Esophagus (tissue), 2 donors: ENCODE results near the gene EIF3F. TPM values are rescaled to one million over a fixed set of nuclear protein-coding genes. Genes with fewer than 3 reads are reported as not detected.

Experiments used
- H3K27ac ChIP-seq, 2 donors: one replicate each; pipeline ENCODE4 v1.5.1; 2013; ENCODE audit warnings: low read depth in 2 of 2, mild to moderate bottlenecking in 2 of 2, inconsistent platforms in 1 of 2, low read length in 1 of 2, moderate library complexity in 1 of 2
- H3K27me3 ChIP-seq, 2 donors: one replicate each; pipeline ENCODE4 v1.6.1; 2013; ENCODE audit warnings: low read length in 2 of 2, control low read depth in 1 of 2, mild to moderate bottlenecking in 1 of 2; ENCODE audit not compliant: insufficient read depth in 2 of 2, control insufficient read depth in 1 of 2
- H3K36me3 ChIP-seq, 2 donors: one replicate each; pipeline ENCODE4 v1.6.1; 2013; ENCODE audit warnings: low read length in 1 of 2; ENCODE audit not compliant: control insufficient read depth in 2 of 2, insufficient read depth in 2 of 2
- H3K4me1 ChIP-seq, 2 donors: one replicate each; pipeline ENCODE4 v1.6.1; 2013; ENCODE audit warnings: low read length in 1 of 2; ENCODE audit not compliant: control insufficient read depth in 2 of 2, insufficient read depth in 2 of 2
- H3K4me3 ChIP-seq, 2 donors: one replicate each; pipeline ENCODE4 v1.5.1; 2013; ENCODE audit warnings: low read length in 2 of 2, mild to moderate bottlenecking in 2 of 2, low read depth in 1 of 2, moderate library complexity in 1 of 2
- H3K9me3 ChIP-seq, 2 donors: one replicate each; pipeline ENCODE4 v1.6.1; 2013; ENCODE audit warnings: mild to moderate bottlenecking in 2 of 2, low read depth in 1 of 2, low read length in 1 of 2, moderate library complexity in 1 of 2; ENCODE audit not compliant: control insufficient read depth in 2 of 2, insufficient read depth in 1 of 2
- WGBS, 2 donors: extraction: QIAGEN DNeasy Blood & Tissue Kit; methylation state at CpG; one replicate each; pipeline ENCODE4 v1.1.7; 2013; 5-methylcytosine and 5-hydroxymethylcytosine counted together
- polyA plus RNA-seq, 2 donors: library from polyadenylated mRNA; stranded (reverse); fragments of 200-250 nt; gene quantifications; one replicate each; pipeline ENCODE4 v1.2.3, GENCODE V29; 2013
- donor health status: healthy with polysubstance abuse.
- donor health status: Bipolar disorder and iron deficiency.

The EIF3F gene
- polyA plus RNA-seq, 2 donors, result 80.4 to 406 TPM

GRCh38 chr11:8040921-8041285 lies 53.8 kb downstream of the EIF3F start:
- H3K27me3 ChIP-seq, result no peaks in the 10 kb centered on the region
- H3K27ac ChIP-seq, result no peak overlapping the region
- H3K9me3 ChIP-seq, result no peaks in the 10 kb centered on the region
- no peaks in the 10 kb centered on the region for H3K36me3 ChIP-seq
- H3K4me3 ChIP-seq, result no peak overlapping the region
- no peaks in the 10 kb centered on the region for H3K4me1 ChIP-seq
- 90 to 91% methylated on average over 2 of the region's 2 CpGs for WGBS, 2 donors

- H3K9me3 ChIP-seq, result no peaks in the 10 kb centered on the region
- WGBS, 2 donors, result 87 to 90% methylated on average over 4 of the region's 4 CpGs
- H3K27ac ChIP-seq, result no peak overlapping the region
- no peaks in the 10 kb centered on the region for H3K4me1 ChIP-seq
- H3K27me3 ChIP-seq, result no peaks in the 10 kb centered on the region
- no peaks in the 10 kb centered on the region for H3K36me3 ChIP-seq
- H3K4me3 ChIP-seq, result no peak overlapping the region
Measured at GRCh38 chr11:8041576-8041975, 54.4 kb downstream of the EIF3F start.

- Histone ChIP-seq H3K27me3 (no peaks in the 10 kb centered on the region), H3K9me3 (no peaks in the 10 kb centered on the region), H3K36me3 (no peaks in the 10 kb centered on the region), H3K4me1 (no peaks in the 10 kb centered on the region), H3K4me3 (no peak overlapping the region), H3K27ac (no peak overlapping the region)
- WGBS, 2 donors, result 50 to 67% methylated on average over 2 of the region's 2 CpGs
Measured at GRCh38 chr11:8043756-8044155, 56.6 kb downstream of the EIF3F start.

GRCh38 chr11:8045839-8046238 lies 58.7 kb downstream of the EIF3F start:
- Histone ChIP-seq H3K36me3 (no peaks in the 10 kb centered on the region), H3K27me3 (no peaks in the 10 kb centered on the region)
- 53 to 61% methylated on average over 4 of the region's 4 CpGs for WGBS, 2 donors

GRCh38 chr11:8047382-8047781 lies 60.2 kb downstream of the EIF3F start:
- whole genome bisulfite sequencing, 2 donors, result 62 to 63% methylated on average over 3 of the region's 3 CpGs
- H3K27me3 ChIP-seq, result no peaks in the 10 kb centered on the region
- no peak overlapping the region for H3K4me3 ChIP-seq
- no peak overlapping the region for H3K27ac ChIP-seq
- H3K9me3 ChIP-seq, result no peaks in the 10 kb centered on the region
- no peaks in the 10 kb centered on the region for H3K36me3 ChIP-seq
- no peaks in the 10 kb centered on the region for H3K4me1 ChIP-seq

More at GRCh38 chr11:8045839-8046238, 58.7 kb downstream of the EIF3F start:
- H3K9me3 ChIP-seq, result no peaks in the 10 kb centered on the region
- H3K27ac ChIP-seq, result no peak overlapping the region
- no peaks in the 10 kb centered on the region for H3K4me1 ChIP-seq
- H3K4me3 ChIP-seq, result no peak overlapping the region

GRCh38 chr11:8049084-8049483 lies 61.9 kb downstream of the EIF3F start:
- H3K4me1 ChIP-seq, result no peaks in the 10 kb centered on the region
- 89 to 90% methylated on average over 3 of the region's 3 CpGs for WGBS, 2 donors
- H3K27ac ChIP-seq, result no peak overlapping the region
- no peak overlapping the region for H3K4me3 ChIP-seq
- H3K36me3 ChIP-seq, result no peaks in the 10 kb centered on the region
- H3K27me3 ChIP-seq, result no peaks in the 10 kb centered on the region
- no peaks in the 10 kb centered on the region for H3K9me3 ChIP-seq

Other genes starting within 250 kb of the EIF3F start
- not detected for gene OR5P2, start 190.4 kb upstream of the EIF3F start, polyA plus RNA-seq
- not detected for gene OR5P3, start 156.5 kb upstream of the EIF3F start, polyA plus RNA-seq
- gene OR10A6, start 56.1 kb upstream of the EIF3F start, polyA plus RNA-seq, result not detected
- not detected for gene OR10A3, start 45.6 kb upstream of the EIF3F start, polyA plus RNA-seq
- not detected for gene NLRP10, start 21.9 kb upstream of the EIF3F start, polyA plus RNA-seq
- gene TUB, start 93.9 kb downstream of the EIF3F start, polyA plus RNA-seq, result under 1 TPM; 0.71 to 0.78 TPM
- gene RIC3, start 181.7 kb downstream of the EIF3F start, polyA plus RNA-seq, result 10 to 100 TPM in 1 of 2 donors, 1 to 10 TPM in 1; 6.2 to 11.6 TPM